BE2C (cell line): ENCODE measurements around the gene TMEM259.

Experiments used
- DNase-seq: peaks from one replicate; pipeline ENCODE4 v3.0.0-alpha.2; 2020
- H3K27me3 ChIP-seq: fragments of 250-450 bp; sonication (Bioruptor Pico); 2 replicates; pipeline ENCODE4 v1.5.1; 2020; ENCODE audit warnings: mild to moderate bottlenecking
- H3K36me3 ChIP-seq: fragments of 250-450 bp; sonication (Bioruptor Pico); 2 replicates; pipeline ENCODE4 v1.5.1; 2020; ENCODE audit warnings: mild to moderate bottlenecking
- H3K4me1 ChIP-seq: fragments of 250-450 bp; sonication (Bioruptor Pico); 2 replicates; pipeline ENCODE4 v1.5.1; 2020
- H3K4me3 ChIP-seq: 2 replicates; pipeline ENCODE4 v1.5.1; 2011; ENCODE audit warnings: low read depth, low read length
- H3K9me3 ChIP-seq: fragments of 250-450 bp; sonication (Bioruptor Pico); 2 replicates; pipeline ENCODE4 v1.5.1; 2020
- CTCF ChIP-seq: IDR thresholded peaks from 2 replicates; pipeline ENCODE4 v1.5.1; 2012; ENCODE audit warnings: mild to moderate bottlenecking, low read depth, low read length

TMEM259 gene

GRCh38 chr19:1018393-1018792 is 2.5 kb downstream of the TMEM259 start:
- no peaks in the 10 kb centered on the region for H3K9me3 ChIP-seq
- H3K4me3 ChIP-seq = no peak overlapping the region
- H3K36me3 ChIP-seq = peaks cover 20% of the 10 kb centered on the region
- H3K4me1 ChIP-seq = peaks cover 7% of the 10 kb centered on the region
- DNase-seq = no peak
- H3K27me3 ChIP-seq = no peaks in the 10 kb centered on the region
- TF ChIP-seq CTCF = no peak

- Histone ChIP-seq H3K4me1 (peaks cover 7% of the 10 kb centered on the region), H3K36me3 (peaks cover 25% of the 10 kb centered on the region), H3K27me3 (no peaks in the 10 kb centered on the region), H3K9me3 (no peaks in the 10 kb centered on the region), H3K4me3 (no peak overlapping the region)
- TF ChIP-seq CTCF = no peak
- no peak for DNase-seq
Measured at GRCh38 chr19:1017906-1018305, 3.0 kb downstream of the TMEM259 start.

DNA sequence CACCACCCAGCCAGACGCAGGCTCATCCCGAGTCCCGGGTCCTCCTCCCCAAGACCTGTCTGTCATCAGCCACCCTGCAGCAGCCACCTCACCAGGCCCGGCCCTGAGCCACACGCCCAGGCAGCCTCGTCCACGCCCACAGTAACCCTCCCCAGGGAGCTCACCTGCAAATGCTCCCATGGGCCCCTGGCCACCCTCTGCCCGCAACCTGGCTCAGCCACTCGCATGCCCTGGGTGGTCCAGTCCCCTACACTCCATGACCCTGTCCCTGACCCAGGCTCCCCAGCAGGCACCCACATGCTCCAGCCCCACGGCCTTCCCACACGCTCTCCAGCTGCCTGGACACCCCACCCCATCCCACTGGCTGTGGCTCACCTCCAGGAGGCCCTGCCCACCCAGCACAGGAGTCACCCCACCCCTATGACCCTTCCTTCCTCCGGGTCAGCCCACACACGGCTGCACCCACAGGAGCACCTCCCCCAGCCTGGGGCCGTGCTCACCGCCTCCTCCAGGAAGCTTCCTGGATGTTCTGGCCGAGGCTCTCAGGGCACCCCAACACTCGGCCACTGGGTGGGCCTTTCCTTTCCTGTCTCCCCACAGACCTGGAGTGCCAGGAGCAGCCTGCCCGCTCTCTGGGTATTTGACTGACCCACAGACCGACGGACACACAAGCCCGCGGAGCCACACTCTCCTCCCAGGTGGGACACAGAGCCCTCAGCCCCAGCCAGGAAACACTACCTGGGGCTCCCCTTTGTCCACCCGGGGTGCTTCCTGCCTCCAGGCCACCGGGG is 3.6 kb downstream of the TMEM259 start:
- Histone ChIP-seq H3K4me3 (no peak overlapping the region), H3K27me3 (no peaks in the 10 kb centered on the region), H3K4me1 (peaks cover 7% of the 10 kb centered on the region), H3K9me3 (no peaks in the 10 kb centered on the region), H3K36me3 (peaks cover 30% of the 10 kb centered on the region)
- no peak for TF ChIP-seq CTCF
- DNase-seq = no peak

DNA sequence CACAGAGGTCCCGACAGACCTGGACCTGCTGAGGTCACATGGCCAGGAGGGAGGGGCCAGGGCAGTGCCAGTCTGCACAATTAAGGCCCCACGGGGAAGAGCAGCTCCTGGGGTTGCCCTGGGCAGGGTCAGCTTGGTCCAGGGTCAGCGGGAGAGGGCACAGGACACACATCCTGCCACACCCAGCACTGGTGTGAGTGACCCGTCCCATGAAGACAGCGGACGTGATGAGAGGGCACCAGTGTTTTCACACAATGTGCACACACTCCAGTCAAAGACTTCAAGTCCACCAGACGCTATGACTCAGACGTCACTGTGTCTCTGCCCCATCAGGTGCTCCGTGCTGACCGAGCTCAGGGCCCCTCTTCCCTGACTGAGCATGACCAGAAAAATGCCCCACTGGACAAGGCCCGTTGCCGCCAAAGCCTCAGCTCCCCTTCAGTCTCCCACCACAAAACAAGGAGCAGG is 4.2 kb downstream of the TMEM259 start:
- no peaks in the 10 kb centered on the region for H3K9me3 ChIP-seq
- H3K4me1 ChIP-seq = peaks cover 7% of the 10 kb centered on the region
- no peak for DNase-seq

DNA sequence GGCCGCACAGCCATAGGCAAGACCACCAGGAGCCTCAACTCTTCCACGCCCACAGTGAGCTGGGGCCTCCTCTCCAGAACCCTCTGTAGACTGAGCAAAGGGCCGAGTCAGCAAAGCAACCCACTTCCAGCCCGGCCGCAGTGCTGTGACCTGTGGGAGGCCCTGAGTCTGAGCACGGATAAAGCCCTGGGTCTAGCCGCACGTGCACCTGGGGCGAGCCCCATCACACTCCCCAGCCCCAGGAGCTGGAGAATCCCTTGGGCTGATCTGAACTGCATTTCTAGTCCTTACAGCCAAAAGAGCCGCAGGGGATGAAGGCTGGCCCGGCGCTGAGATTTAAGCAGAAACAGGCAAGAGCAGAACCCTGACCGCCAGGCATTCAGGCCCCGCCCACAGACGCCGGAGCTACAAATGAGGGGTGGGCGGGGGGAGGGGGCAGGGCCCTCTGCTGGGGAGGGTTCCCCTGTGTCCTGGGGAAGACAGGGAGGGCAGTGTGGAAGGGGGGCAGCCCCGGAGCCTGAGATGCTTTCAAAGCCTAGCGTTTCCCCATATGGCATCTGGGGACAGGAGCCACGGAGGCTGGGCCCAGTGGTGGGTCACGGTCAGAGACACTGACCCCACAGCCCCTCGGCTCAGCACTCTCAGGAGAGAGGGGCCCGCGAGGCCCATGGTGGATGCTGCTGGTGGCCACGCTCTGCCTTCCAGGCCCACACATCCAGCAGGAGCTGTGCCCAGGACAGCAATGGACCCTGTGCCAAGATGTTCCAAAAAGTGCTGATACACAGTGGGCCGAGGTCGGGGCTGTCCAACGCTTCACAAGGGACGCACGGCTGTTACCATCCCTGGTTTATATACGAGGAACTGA is 4.9 kb downstream of the TMEM259 start:
- no peaks in the 10 kb centered on the region for H3K9me3 ChIP-seq
- peaks cover 7% of the 10 kb centered on the region for H3K4me1 ChIP-seq
- DNase-seq = no peak
- H3K27me3 ChIP-seq = no peaks in the 10 kb centered on the region
- H3K36me3 ChIP-seq = peaks cover 38% of the 10 kb centered on the region
- no peak for TF ChIP-seq CTCF
- no peak overlapping the region for H3K4me3 ChIP-seq

More for the DNA sequence above, 4.2 kb downstream of the TMEM259 start:
- no peak for TF ChIP-seq CTCF
- H3K4me3 ChIP-seq = no peak overlapping the region
- H3K36me3 ChIP-seq = peaks cover 36% of the 10 kb centered on the region
- no peaks in the 10 kb centered on the region for H3K27me3 ChIP-seq
